ENCODE data around the gene RANBP1.

GRCh38 chr22:20101638-20102037 is 14.3 kb upstream of the RANBP1 start:
- TF ChIP-seq POLR2A (IDR thresholded peaks at IDR 0.05) (no peak), CTCF (IDR thresholded peaks at IDR 0.05) (no peak), EP300 (IDR thresholded peaks at IDR 0.05; ENCODE audit: low read depth) (no peak)

All from transverse colon (tissue), 3 donors.